ENCODE data around the gene FCHSD1. TPM values are rescaled to one million over a fixed set of nuclear protein-coding genes. Genes with fewer than 3 reads are reported as not detected.

FCHSD1 gene
- total RNA-seq, 2 donors from 2014 or later = 42.6 to 47.0 TPM

- DNase-seq (ENCODE audit: low spot score) (no peak), ATAC-seq (ENCODE audit: insufficient number of reproducible peaks, low FRiP score, low read depth) (no peak)
- Histone ChIP-seq H3K36me3 (peaks cover 4% of the 10 kb centered on the region), H3K9me3 (no peaks in the 10 kb centered on the region), H3K4me3 (no peak overlapping the region), H3K27me3 (replicated peaks; ENCODE audit: insufficient read depth) (no peaks in the 10 kb centered on the region), H3K27ac (no peak overlapping the region), H3K4me1 (ENCODE audit: control insufficient read depth in 1 of 2, low read depth in 2 of 2) (no peaks in the 10 kb centered on the region)
- TF ChIP-seq CTCF (IDR thresholded peaks at IDR 0.05) = no peak
Measured at GRCh38 chr5:141657404-141657803, 6.2 kb upstream of the FCHSD1 start.

GRCh38 chr5:141656396-141656795 is 5.2 kb upstream of the FCHSD1 start:
- DNase-seq (ENCODE audit: low spot score) (no peak), ATAC-seq (ENCODE audit: insufficient number of reproducible peaks, low FRiP score, low read depth) (no peak)
- H3K36me3 ChIP-seq = peaks cover under 1% of the 10 kb centered on the region

GRCh38 chr5:141655020-141655419 is 3.8 kb upstream of the FCHSD1 start:
- no peaks in the 10 kb centered on the region for H3K36me3 ChIP-seq
- H3K27ac ChIP-seq = no peak overlapping the region
- no peak overlapping the region for H3K4me3 ChIP-seq
- H3K9me3 ChIP-seq = no peaks in the 10 kb centered on the region
- no peak for TF ChIP-seq CTCF (IDR thresholded peaks at IDR 0.05)
- ATAC-seq (ENCODE audit: insufficient number of reproducible peaks, low FRiP score, low read depth) (no peak), DNase-seq (ENCODE audit: low spot score) (no peak)
- H3K27me3 ChIP-seq (replicated peaks; ENCODE audit: insufficient read depth) = no peaks in the 10 kb centered on the region
- H3K4me1 ChIP-seq (ENCODE audit: control insufficient read depth in 1 of 2, low read depth in 2 of 2) = peaks cover 11 to 14% of the 10 kb centered on the region in 2 donors

More at GRCh38 chr5:141656396-141656795, 5.2 kb upstream of the FCHSD1 start:
- no peaks in the 10 kb centered on the region for H3K9me3 ChIP-seq
- peaks cover 4 to 6% of the 10 kb centered on the region in 2 donors for H3K4me1 ChIP-seq (ENCODE audit: control insufficient read depth in 1 of 2, low read depth in 2 of 2)
- TF ChIP-seq CTCF (IDR thresholded peaks at IDR 0.05) = no peak
- H3K27me3 ChIP-seq (replicated peaks; ENCODE audit: insufficient read depth) = no peaks in the 10 kb centered on the region
- H3K4me3 ChIP-seq = no peak overlapping the region
- H3K27ac ChIP-seq = no peak overlapping the region

- Histone ChIP-seq H3K9me3 (no peaks in the 10 kb centered on the region), H3K36me3 (no peaks in the 10 kb centered on the region), H3K4me1 (ENCODE audit: control insufficient read depth in 1 of 2, low read depth in 2 of 2) (peaks cover 11 to 16% of the 10 kb centered on the region in 2 donors), H3K4me3 (no peak overlapping the region), H3K27me3 (replicated peaks; ENCODE audit: insufficient read depth) (no peaks in the 10 kb centered on the region), H3K27ac (no peak overlapping the region)
- no peak for DNase-seq (ENCODE audit: low spot score)
- TF ChIP-seq CTCF (IDR thresholded peaks at IDR 0.05) = no peak
- no peak for ATAC-seq (ENCODE audit: insufficient number of reproducible peaks, low FRiP score, low read depth)
Measured at GRCh38 chr5:141654298-141654697, 3.1 kb upstream of the FCHSD1 start.

GRCh38 chr5:141651728-141652105 is 499 bp upstream of the FCHSD1 start:
- ATAC-seq (ENCODE audit: insufficient number of reproducible peaks, low FRiP score, low read depth) (no peak), DNase-seq (ENCODE audit: low spot score) (no peak)
- Histone ChIP-seq H3K27me3 (replicated peaks; ENCODE audit: insufficient read depth) (no peaks in the 10 kb centered on the region), H3K4me1 (ENCODE audit: control insufficient read depth in 1 of 2, low read depth in 2 of 2) (peaks cover 11 to 16% of the 10 kb centered on the region in 2 donors), H3K4me3 (peak overlapping the region; percentile 85), H3K36me3 (peaks cover 1% of the 10 kb centered on the region), H3K27ac (peak overlapping the region; percentile 42 to 61), H3K9me3 (no peaks in the 10 kb centered on the region)
- TF ChIP-seq CTCF (IDR thresholded peaks at IDR 0.05) = no peak

All from thoracic aorta (tissue), 2 donors.